Sigmoid colon (tissue), 4 donors: ENCODE data around the gene MED31.

Experiments used
- EP300 ChIP-seq, 4 donors: sonication (generic); formaldehyde crosslinking; IDR thresholded peaks; one replicate each; pipeline ENCODE4 v1.6.1; 2017; ENCODE audit warnings: antibody characterized with exemption in 4 of 4
- POLR2A ChIP-seq, 2 donors: fragments of 450-650 bp; IDR thresholded peaks; one replicate each; pipeline ENCODE4 v1.6.1; 2016; ENCODE audit warnings: antibody characterized with exemption in 2 of 2, mild to moderate bottlenecking in 2 of 2, moderate library complexity in 2 of 2
- POLR2AphosphoS5 ChIP-seq, 4 donors: sonication (generic); formaldehyde crosslinking; IDR thresholded peaks; one replicate each; pipeline ENCODE4 v1.6.1; 2017; ENCODE audit warnings: antibody characterized with exemption in 4 of 4
- TF ChIP-seq, protein P1 (sequence below), 4 experiments: fragments of 450-650 bp in 3 of 4; fragments of 200-600 bp in 1 of 4; IDR thresholded peaks; one replicate each; pipeline ENCODE4 v1.5.1; 2016 to 2019; ENCODE audit warnings: antibody characterized with exemption in 4 of 4, mild to moderate bottlenecking in 3 of 4, moderate library complexity in 2 of 4

DNA sequence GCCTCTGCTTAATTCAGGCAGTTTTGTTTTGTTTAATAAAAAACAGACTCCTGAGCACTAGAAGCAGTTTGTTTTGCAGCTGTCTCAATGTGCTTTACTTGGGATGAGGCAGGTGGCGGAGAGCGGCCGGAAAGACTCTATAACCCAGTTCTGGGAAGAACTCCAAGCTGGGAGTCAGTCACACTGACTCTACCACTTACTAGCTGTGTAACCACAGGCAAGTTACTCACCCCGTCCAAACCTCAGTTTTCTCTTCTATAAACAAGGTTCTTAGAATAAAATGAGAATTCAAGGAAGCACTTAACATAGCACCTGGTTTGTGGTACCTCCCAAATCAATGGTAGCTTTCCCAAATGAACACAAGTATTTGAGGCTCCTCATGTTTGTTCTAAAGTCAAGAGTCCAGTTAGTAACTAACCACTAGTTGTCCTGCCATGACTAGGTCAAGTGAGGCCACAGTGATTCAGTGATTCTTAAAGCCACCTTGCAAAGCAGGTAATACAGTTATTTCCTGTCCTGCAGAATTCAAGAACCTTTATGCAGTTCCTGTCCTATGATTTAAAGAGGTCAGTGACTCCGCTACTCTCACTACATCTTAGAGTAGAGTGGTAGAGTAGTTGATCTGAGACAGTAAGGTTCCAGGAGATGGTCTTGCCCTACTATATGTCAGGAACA, 7.8 kb downstream of the MED31 start:
- no peak for TF ChIP-seq POLR2AphosphoS5 (IDR thresholded peaks at IDR 0.05)
- TF ChIP-seq, protein P1, sequence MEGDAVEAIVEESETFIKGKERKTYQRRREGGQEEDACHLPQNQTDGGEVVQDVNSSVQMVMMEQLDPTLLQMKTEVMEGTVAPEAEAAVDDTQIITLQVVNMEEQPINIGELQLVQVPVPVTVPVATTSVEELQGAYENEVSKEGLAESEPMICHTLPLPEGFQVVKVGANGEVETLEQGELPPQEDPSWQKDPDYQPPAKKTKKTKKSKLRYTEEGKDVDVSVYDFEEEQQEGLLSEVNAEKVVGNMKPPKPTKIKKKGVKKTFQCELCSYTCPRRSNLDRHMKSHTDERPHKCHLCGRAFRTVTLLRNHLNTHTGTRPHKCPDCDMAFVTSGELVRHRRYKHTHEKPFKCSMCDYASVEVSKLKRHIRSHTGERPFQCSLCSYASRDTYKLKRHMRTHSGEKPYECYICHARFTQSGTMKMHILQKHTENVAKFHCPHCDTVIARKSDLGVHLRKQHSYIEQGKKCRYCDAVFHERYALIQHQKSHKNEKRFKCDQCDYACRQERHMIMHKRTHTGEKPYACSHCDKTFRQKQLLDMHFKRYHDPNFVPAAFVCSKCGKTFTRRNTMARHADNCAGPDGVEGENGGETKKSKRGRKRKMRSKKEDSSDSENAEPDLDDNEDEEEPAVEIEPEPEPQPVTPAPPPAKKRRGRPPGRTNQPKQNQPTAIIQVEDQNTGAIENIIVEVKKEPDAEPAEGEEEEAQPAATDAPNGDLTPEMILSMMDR (IDR thresholded peaks at IDR 0.05): no peak
- no peak for TF ChIP-seq POLR2A (IDR thresholded peaks at IDR 0.05)
- no peak for TF ChIP-seq EP300 (IDR thresholded peaks at IDR 0.05)
